ENCODE data around the gene UBIAD1.
"Not testable (repeated sequence)": the region's sequence is repeated elsewhere in the genome, so short reads cannot be mapped to it uniquely, and the experiment has no call there.

The UBIAD1 gene

GRCh38 chr1:11279630-11280029 lies 6.6 kb downstream of the UBIAD1 start:
- no peak for DNase-seq (ENCODE audit: low read depth)

- DNase-seq (ENCODE audit: low read depth) = no peak
Measured at GRCh38 chr1:11280719-11281376, 7.8 kb downstream of the UBIAD1 start.

GRCh38 chr1:11281518-11282331 lies 8.7 kb downstream of the UBIAD1 start:
- DNase-seq (ENCODE audit: low read depth) = no peak

GRCh38 chr1:11283151-11283550 lies 10.2 kb downstream of the UBIAD1 start:
- DNase-seq (ENCODE audit: low read depth) = no peak

GRCh38 chr1:11284784-11285183 lies 11.8 kb downstream of the UBIAD1 start:
- no peak for DNase-seq (ENCODE audit: low read depth)

- DNase-seq (ENCODE audit: low read depth) = no peak
Measured at GRCh38 chr1:11285883-11286734, 13.1 kb downstream of the UBIAD1 start.

- no peak for DNase-seq (ENCODE audit: low read depth)
Measured at GRCh38 chr1:11286735-11287410, 13.9 kb downstream of the UBIAD1 start.

GRCh38 chr1:11289064-11289463 lies 16.1 kb downstream of the UBIAD1 start:
- no peak for DNase-seq (ENCODE audit: low read depth)

- DNase-seq (ENCODE audit: low read depth) = no peak
Measured at GRCh38 chr1:11291049-11291448, 18.1 kb downstream of the UBIAD1 start.

GRCh38 chr1:11293856-11294255 lies 20.9 kb downstream of the UBIAD1 start:
- no peak for DNase-seq (ENCODE audit: low read depth)

- no peak for DNase-seq (ENCODE audit: low read depth)
Measured at GRCh38 chr1:11294951-11295350, 22.0 kb downstream of the UBIAD1 start.

- DNase-seq (ENCODE audit: low read depth) = no peak
Measured at GRCh38 chr1:11295905-11296304, 22.9 kb downstream of the UBIAD1 start.

GRCh38 chr1:11297774-11298173 lies 24.8 kb downstream of the UBIAD1 start:
- DNase-seq (ENCODE audit: low read depth) = not testable (repeated sequence)

- DNase-seq (ENCODE audit: low read depth) = no peak
Measured at GRCh38 chr1:11298390-11299224, 25.6 kb downstream of the UBIAD1 start.

- DNase-seq (ENCODE audit: low read depth) = no peak
Measured at GRCh38 chr1:11299225-11299574, 26.2 kb downstream of the UBIAD1 start.

- DNase-seq (ENCODE audit: low read depth) = no peak
Measured at GRCh38 chr1:11301601-11302000, 28.6 kb downstream of the UBIAD1 start.

- no peak for DNase-seq (ENCODE audit: low read depth)
Measured at GRCh38 chr1:11302366-11302765, 29.4 kb downstream of the UBIAD1 start.

- not testable (repeated sequence) for DNase-seq (ENCODE audit: low read depth)
Measured at GRCh38 chr1:11305516-11305915, 32.5 kb downstream of the UBIAD1 start.

- no peak for DNase-seq (ENCODE audit: low read depth)
Measured at GRCh38 chr1:11307852-11308251, 34.9 kb downstream of the UBIAD1 start.

GRCh38 chr1:11308699-11309224 lies 35.8 kb downstream of the UBIAD1 start:
- no peak for DNase-seq (ENCODE audit: low read depth)

GRCh38 chr1:11309385-11309784 lies 36.4 kb downstream of the UBIAD1 start:
- DNase-seq (ENCODE audit: low read depth) = no peak

Measured in activated T-cell treated with anti-CD3 and anti-CD28 coated beads for 48 hours (primary cell).